Suppressor macrophage (primary cell): ENCODE measurements around the gene TCP11.

Experiments used
- DNase-seq, 4 experiments: peaks; one replicate each; pipeline ENCODE4 v3.0.0-alpha.2; 2020 to 2022

Gene TCP11

GRCh38 chr6:35091346-35092083 lies 49.6 kb downstream of the TCP11 start:
- DNase-seq, result no peak

GRCh38 chr6:35090734-35091133 lies 50.4 kb downstream of the TCP11 start:
- no peak for DNase-seq

GRCh38 chr6:35089935-35090505 lies 51.1 kb downstream of the TCP11 start:
- DNase-seq, result no peak

- no peak for DNase-seq
These were observed 51.8 kb downstream of the TCP11 start for GRCh38 chr6:35089216-35089934.

- no peak for DNase-seq
These were observed 52.6 kb downstream of the TCP11 start for GRCh38 chr6:35088281-35089215.

- DNase-seq, result no peak
These were observed 53.5 kb downstream of the TCP11 start for GRCh38 chr6:35087361-35088280.

- no peak for DNase-seq
These were observed 54.3 kb downstream of the TCP11 start for GRCh38 chr6:35086636-35087360.

- no peak for DNase-seq
These were observed 54.9 kb downstream of the TCP11 start for GRCh38 chr6:35086282-35086632.

GRCh38 chr6:35085359-35086281 lies 55.5 kb downstream of the TCP11 start:
- DNase-seq, result no peak

GRCh38 chr6:35084511-35085203 lies 56.5 kb downstream of the TCP11 start:
- no peak for DNase-seq

GRCh38 chr6:35084041-35084491 lies 57.1 kb downstream of the TCP11 start:
- no peak for DNase-seq

GRCh38 chr6:35083507-35083906 lies 57.6 kb downstream of the TCP11 start:
- DNase-seq, result no peak

- DNase-seq, result no peak
These were observed 58.3 kb downstream of the TCP11 start for GRCh38 chr6:35082733-35083403.

- DNase-seq, result no peak
These were observed 59.0 kb downstream of the TCP11 start for GRCh38 chr6:35082046-35082732.

GRCh38 chr6:35081426-35081851 lies 59.7 kb downstream of the TCP11 start:
- DNase-seq, result peak in 3 of 4 experiments; percentile 64 to 71 (median 67)

- DNase-seq, result peak; percentile 62 to 81 (median 68)
These were observed 60.2 kb downstream of the TCP11 start for GRCh38 chr6:35080821-35081425.

- DNase-seq, result no peak
These were observed 61.0 kb downstream of the TCP11 start for GRCh38 chr6:35080016-35080680.
